ENCODE results near the gene FOXA2. TPM values are rescaled to one million over a fixed set of nuclear protein-coding genes. Genes with fewer than 3 reads are reported as not detected.

Gene FOXA2
- total and polyA plus RNA-seq, 2 of the 13 experiments (the other 11 are each of a cell fraction or from before 2014, with no cell fraction given) = 8.8 to 12.2 TPM

DNA sequence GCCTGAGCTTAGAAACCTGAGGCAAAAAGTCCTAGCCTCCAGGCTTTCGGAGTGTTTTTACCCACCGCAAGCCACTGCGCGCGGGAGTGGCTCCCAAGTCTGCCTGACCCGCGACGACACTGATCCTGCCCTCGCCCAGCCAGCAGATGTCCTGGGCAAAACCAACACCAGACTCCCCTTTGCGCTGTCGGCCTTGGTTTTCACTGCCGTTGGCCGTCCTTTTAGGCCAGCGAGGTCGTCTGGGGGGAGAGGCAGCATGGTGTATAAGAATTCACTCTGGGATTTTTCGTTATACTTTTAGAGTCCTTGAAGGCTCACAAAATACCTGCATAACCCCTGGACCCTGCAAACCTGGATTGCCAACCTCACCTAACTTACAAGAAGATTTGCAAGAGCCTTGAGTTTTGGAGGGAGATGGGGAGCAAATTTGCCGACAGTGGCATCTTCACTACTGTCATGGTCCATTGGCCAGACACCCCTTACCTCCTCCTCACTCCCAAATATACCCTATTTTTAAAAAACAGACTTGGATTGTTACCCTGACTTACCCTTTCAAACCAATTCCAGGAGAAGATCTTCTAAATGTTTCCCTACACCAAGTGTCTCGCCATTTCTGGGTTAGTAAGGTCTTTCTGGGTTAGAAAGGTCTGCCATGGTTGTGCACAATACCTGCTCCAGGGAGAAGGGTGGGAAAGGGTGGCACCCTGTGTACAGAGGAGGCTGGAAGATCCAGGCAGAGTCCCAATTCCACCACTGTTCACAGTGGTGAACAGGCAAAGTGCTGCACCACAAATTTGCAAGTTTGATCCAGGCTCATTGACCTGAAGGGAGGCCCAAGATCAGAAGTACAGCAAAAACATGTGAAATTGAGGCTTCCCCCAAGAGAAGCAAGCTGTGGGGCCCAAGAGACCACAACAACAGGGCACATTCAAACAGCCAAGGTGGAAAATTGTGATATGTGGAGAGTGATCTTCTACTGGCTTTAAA lies 4.4 kb downstream of the FOXA2 start (continued):
- TF ChIP-seq, protein P1, sequence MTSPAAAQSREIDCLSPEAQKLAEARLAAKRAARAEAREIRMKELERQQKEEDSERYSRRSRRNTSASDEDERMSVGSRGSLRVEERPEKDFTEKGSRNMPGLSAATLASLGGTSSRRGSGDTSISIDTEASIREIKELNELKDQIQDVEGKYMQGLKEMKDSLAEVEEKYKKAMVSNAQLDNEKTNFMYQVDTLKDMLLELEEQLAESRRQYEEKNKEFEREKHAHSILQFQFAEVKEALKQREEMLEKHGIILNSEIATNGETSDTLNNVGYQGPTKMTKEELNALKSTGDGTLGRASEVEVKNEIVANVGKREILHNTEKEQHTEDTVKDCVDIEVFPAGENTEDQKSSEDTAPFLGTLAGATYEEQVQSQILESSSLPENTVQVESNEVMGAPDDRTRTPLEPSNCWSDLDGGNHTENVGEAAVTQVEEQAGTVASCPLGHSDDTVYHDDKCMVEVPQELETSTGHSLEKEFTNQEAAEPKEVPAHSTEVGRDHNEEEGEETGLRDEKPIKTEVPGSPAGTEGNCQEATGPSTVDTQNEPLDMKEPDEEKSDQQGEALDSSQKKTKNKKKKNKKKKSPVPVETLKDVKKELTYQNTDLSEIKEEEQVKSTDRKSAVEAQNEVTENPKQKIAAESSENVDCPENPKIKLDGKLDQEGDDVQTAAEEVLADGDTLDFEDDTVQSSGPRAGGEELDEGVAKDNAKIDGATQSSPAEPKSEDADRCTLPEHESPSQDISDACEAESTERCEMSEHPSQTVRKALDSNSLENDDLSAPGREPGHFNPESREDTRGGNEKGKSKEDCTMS (CRISPR knock-in tag; conservative IDR thresholded peaks at IDR 0.05) = no peak
- TF ChIP-seq ISL2 (CRISPR knock-in tag; IDR thresholded peaks at IDR 0.05) (peak; percentile 28; the same call in 1 of the 2 replicates), ELF1 (CRISPR knock-in tag; IDR thresholded peaks at IDR 0.05) (no peak), NCOA2 (CRISPR knock-in tag; IDR thresholded peaks at IDR 0.05) (no peak), BRCA1 (CRISPR knock-in tag; IDR thresholded peaks at IDR 0.05) (0 out of 2 replicates have a peak, but pooled peaks have one; percentile 22), PPARG (CRISPR knock-in tag; conservative IDR thresholded peaks at IDR 0.05) (no peak), GMEB1 (CRISPR knock-in tag; IDR thresholded peaks at IDR 0.05; ENCODE audit: borderline replicate concordance) (no peak), ZNF629 (CRISPR knock-in tag; conservative IDR thresholded peaks at IDR 0.05) (peak; percentile 9; the same call in 1 of the 2 replicates), TEAD3 (CRISPR knock-in tag; optimal IDR thresholded peaks at IDR 0.05; ENCODE audit: borderline replicate concordance) (peak; percentile 39), TFDP1 (CRISPR knock-in tag; IDR thresholded peaks at IDR 0.05; ENCODE audit: borderline replicate concordance) (peak; percentile 8; the same call in 1 of the 2 replicates), HOXA3 (CRISPR knock-in tag; IDR thresholded peaks at IDR 0.05) (peak; percentile 69), ZBTB8A (CRISPR knock-in tag; IDR thresholded peaks at IDR 0.05; ENCODE audit: borderline replicate concordance, low read depth) (no peak), SSRP1 (CRISPR knock-in tag; IDR thresholded peaks at IDR 0.05) (peak; percentile 91), CEBPG (CRISPR knock-in tag; IDR thresholded peaks at IDR 0.05) (no peak), WIZ (CRISPR knock-in tag; IDR thresholded peaks at IDR 0.05) (peak; percentile 66; the same call in 1 of the 2 replicates), PAF1 (CRISPR knock-in tag; IDR thresholded peaks at IDR 0.05) (peak; percentile 92), EHMT2 (IDR thresholded peaks at IDR 0.05; ENCODE audit: borderline replicate concordance, low read depth, low read length) (no peak), TFAP4 (IDR thresholded peaks at IDR 0.05; ENCODE audit: borderline replicate concordance, low read depth) (no peak), PHB2 (IDR thresholded peaks at IDR 0.05; ENCODE audit: partially characterized antibody) (no peak)
- TF ChIP-seq, protein P2, sequence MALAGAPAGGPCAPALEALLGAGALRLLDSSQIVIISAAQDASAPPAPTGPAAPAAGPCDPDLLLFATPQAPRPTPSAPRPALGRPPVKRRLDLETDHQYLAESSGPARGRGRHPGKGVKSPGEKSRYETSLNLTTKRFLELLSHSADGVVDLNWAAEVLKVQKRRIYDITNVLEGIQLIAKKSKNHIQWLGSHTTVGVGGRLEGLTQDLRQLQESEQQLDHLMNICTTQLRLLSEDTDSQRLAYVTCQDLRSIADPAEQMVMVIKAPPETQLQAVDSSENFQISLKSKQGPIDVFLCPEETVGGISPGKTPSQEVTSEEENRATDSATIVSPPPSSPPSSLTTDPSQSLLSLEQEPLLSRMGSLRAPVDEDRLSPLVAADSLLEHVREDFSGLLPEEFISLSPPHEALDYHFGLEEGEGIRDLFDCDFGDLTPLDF (CRISPR knock-in tag; IDR thresholded peaks at IDR 0.05) = no peak
- TF ChIP-seq, protein P3, sequence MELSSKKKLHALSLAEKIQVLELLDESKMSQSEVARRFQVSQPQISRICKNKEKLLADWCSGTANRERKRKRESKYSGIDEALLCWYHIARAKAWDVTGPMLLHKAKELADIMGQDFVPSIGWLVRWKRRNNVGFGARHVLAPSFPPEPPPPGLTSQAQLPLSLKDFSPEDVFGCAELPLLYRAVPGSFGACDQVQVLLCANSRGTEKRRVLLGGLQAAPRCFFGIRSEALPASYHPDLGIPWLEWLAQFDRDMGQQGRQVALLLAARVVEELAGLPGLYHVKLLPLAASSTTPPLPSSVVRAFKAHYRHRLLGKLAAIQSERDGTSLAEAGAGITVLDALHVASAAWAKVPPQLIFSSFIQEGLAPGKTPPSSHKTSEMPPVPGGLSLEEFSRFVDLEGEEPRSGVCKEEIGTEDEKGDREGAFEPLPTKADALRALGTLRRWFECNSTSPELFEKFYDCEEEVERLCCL (CRISPR knock-in tag; IDR thresholded peaks at IDR 0.05; ENCODE audit: borderline replicate concordance) = no peak
